DMS53 (cell line): Measurements from ENCODE around the gene OR6B2.
A peak's percentile ranks its signal among the peaks of the same experiment; 100 is the strongest.

ENCODE experiments used
- DNase-seq: peaks from one replicate; lab custom pipeline; 2025; lab: John Stamatoyannopoulos, UW

The OR6B2 gene

GRCh38 chr2:240041363-240041762 lies 11.1 kb upstream of the OR6B2 start:
- DNase-seq = no peak

GRCh38 chr2:240037358-240037757 lies 7.1 kb upstream of the OR6B2 start:
- no peak for DNase-seq

- no peak for DNase-seq
Observed at GRCh38 chr2:240033330-240033678, 3.1 kb upstream of the OR6B2 start.

GRCh38 chr2:240032406-240033329 lies 2.4 kb upstream of the OR6B2 start:
- DNase-seq = peak; percentile 29

- peak; percentile 68 for DNase-seq
Observed at GRCh38 chr2:240024766-240025165, 5.5 kb downstream of the OR6B2 start.

- no peak for DNase-seq
Observed at GRCh38 chr2:240023792-240024191, 6.4 kb downstream of the OR6B2 start.

DNA sequence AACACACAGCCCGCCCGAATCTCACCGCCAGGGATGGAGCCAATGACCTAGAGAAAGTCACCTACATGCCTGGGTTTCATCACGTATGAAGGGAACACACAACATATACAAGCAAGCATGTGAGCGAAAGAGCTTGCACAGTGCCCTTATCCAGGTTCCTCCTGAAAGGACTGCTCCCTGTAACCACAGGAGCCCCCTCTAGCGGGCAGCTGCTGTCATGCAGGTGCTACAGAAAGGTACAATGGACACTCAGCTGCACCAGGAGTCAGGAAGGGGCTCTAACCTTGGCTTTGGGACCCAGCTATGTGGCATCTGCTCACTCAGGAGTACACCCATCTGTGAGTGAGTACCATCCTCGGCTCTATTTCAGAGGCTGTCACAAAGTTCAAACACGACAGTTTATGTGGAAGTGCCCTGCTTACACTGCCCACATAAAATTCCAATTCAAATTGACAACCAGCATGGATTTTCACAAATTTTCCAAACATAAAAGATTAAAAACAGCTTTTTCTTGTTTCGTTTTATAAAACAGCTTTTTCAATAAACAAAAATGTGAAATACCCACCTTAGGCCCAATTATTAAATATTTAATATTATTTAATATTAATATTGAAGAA lies 8.6 kb downstream of the OR6B2 start:
- DNase-seq = peak; percentile 88

- no peak for DNase-seq
Observed at GRCh38 chr2:240018071-240018750, 12.0 kb downstream of the OR6B2 start.

DNA sequence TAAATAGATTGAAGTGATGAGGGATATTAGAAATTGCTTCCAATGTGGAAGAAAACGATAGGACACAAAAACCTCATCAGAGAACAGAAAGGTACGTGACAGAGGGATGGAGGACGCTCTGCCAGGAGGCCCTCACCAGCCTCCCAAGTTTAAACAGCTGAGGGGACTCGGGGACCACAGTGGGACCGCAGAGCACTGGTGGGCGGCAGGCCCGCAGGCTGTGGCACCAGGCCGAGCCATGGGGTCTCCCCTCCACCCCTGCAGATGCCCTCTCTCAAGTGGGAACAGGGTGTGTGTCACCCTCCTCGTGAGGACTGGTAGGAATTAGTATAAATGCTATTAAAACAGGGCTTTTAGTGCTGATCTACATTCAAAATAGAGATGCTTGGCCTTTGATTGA lies 15.9 kb downstream of the OR6B2 start:
- DNase-seq = no peak

DNA sequence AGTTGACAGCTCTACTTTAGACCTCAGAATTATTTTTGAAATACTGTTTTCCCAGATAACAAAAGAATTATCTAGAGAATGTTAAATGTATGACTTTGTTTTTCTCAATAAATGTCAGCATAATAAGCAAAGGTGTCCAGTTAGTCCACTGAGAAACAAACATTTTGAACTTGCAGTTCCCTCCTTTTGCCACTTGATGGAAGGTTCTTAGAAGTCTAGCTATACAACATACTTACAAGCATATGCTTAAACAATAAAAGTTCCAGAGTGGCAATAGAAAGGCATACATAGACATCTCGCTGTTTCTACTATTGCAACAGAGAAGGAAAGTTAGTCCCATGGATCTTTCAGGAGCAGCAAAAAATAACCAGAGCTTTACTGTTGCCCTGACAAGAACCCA lies 16.9 kb downstream of the OR6B2 start:
- peak; percentile 38 for DNase-seq

GRCh38 chr2:240002983-240003382 lies 27.2 kb downstream of the OR6B2 start:
- no peak for DNase-seq

- no peak for DNase-seq
Observed at GRCh38 chr2:240000671-240001070, 29.6 kb downstream of the OR6B2 start.

DNA sequence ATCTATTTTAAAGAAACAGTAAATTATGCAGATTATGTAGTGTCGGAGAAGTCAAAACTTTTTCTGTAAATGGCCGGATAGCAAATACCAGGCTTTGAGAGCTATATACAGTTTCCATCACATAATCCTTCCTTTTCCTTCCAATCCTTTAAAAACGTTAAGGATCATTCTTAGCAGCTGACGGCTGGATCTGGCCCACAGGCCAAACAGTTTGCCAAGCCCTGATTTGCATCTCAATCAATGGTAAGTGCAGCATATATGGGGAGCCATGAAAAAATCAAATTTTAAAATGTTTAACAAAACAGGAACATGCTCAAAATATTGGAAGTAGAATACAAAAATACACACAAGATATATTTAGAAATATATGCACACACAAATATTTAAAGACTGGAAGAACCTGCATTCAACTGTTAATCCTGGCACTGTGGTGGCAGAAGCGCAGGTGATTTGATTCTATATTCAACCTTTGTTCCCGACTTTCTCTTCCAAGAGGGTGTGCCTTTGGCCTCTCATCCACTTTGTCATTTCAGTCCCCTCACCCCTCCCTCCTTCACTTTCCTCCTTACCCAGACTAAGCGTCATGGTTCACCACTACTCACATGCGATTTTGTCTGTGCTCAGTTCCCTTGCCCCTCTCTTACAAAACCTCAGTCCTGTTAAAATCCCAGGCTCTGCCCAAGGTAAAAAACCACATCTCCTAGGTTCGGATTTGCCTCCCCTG lies 32.4 kb downstream of the OR6B2 start:
- no peak for DNase-seq

GRCh38 chr2:239994086-239994485 lies 36.1 kb downstream of the OR6B2 start:
- no peak for DNase-seq

DNA sequence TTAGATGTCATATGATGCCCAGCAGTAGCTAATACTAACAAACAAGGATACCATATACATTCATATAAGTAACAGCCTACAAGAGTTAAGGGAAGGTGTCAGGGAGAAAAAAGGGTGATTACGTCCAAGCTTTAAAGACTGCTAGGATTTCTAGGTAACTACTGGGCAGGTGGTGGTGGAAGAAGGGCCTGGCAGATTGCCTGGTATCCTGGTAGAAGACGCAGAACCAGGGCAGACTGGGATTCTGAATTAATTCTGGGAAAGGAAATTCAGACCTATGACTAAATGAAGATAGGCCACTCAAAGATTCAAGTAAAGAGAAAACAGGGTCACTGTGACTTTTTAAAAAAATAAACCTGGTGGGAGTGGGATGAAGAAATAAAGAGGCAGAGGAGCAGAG lies 36.9 kb downstream of the OR6B2 start:
- DNase-seq = no peak

DNA sequence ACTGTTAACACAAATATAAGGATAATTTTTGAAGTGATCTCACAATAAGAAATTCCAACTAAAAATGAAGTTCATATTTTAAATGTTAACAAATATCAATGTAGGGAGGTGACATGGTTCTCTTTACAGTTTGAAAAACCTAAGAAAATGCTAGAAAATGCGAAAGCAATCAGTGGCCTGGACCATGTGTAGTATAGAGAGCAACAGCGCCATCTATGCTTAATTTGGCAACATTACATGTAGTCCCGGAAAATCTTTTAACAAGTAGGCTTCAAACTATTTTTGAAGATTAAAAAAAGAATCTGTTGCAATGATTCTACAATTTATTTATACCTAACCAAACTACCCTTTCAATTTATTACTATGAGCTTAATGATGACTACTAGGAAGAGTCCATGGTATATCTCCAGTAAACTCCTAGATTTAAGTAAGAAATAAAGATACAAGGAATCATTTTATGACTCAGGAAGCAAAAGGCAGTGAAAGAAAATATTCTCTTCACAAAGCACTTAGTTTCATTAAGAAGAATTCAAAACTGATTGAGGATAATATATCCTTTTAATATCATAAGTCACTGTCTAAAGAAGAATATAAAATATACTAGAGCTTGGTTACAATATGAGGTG lies 38.4 kb downstream of the OR6B2 start:
- peak; percentile 72 for DNase-seq

GRCh38 chr2:239990966-239991365 lies 39.3 kb downstream of the OR6B2 start:
- DNase-seq = no peak

DNA sequence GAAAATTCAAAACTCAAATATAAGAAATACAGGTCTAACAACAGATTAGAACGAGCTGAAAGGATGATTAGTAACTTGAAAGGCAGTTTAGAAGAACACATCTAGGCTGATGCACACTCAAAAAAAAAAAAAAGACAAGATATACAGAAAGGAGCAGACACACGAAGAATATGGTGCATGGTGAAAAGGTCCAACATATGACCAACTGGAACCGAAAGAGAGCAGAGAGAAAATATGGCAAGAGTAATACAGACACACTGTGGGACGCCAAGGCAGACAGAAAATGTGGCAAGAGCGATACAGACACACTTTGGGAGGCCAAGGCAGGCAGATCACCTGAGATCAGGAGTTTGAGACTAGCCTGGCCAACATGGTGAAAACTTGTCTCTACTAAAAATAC lies 44.9 kb downstream of the OR6B2 start:
- DNase-seq = no peak

DNA sequence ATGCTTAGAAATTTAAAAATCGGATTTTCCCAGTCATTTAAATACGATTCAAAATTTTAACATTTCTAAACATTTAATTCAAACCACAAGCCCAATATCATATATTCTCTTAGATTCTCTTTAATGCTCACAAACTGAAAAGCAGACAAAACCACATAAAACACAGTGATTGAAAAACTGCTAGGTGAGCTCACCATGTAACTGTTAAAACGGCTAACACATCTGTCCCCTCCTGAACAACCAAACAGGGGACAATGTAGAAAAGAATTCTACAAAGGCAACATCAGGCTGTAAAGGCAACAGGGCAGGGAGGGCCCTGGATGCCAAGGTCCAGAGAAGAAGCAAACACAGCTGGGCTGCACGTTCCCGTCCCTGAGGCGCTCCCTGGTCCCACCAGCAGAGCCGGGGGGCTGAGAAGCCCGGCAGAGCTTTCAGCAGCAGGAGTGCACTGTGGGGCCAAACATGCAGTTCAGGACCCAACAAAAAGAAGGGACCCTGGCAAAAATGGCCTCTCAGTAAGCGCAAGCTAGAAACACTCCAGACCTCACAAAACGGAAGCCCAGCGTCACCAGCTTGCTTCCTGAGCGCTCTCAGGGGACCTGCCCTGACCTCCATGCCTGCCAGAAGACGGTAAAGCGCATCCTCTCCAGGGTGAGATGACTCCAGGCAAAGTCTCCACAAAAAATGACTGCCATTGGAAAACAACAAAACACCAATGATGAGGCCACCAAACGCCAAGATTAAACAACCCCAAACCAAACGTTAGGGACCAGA lies 45.6 kb downstream of the OR6B2 start:
- no peak for DNase-seq

DNA sequence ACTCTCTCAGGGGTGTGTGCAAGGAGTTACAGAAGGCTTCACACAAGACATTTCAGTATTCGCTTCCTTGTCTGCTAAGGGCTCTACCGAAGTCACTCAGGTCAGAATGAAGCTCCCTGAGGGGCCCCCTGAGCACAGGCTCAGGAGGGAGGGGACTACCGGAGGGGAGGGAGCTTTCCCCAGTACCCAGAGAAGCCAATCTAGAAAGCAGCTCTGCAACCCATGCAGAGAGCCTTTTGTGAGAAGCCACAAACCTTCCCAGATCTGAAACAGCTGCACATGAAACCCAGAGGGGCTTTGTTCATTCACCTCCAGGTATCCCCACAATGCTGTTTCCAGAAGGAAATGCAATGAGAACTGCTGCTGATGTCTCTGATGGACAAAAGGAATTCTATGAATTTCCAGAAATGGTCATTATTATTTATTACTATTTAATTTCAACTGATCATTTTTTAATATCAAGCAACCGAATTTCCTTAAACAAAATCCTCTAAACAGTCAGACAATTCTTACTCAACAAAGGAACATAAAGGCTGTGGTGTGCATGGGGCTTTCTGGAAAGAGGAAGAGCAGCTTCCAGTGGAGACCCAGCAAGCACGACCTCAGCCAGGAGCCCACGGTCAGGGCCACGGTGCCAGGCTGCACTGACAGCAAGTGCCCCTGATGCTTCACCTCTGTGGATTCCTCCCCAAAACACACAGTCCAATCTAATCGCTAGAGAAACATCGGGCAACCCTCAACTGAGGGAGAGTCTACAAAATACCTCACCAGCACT lies 47.0 kb downstream of the OR6B2 start:
- no peak for DNase-seq
